Anterior cingulate cortex (tissue), 58 donors: ENCODE measurements around the gene GPR161.
"Not testable (repeated sequence)": the region's sequence is repeated elsewhere in the genome, so short reads cannot be mapped to it uniquely, and the experiment has no call there.

ENCODE experiments used
- DNase-seq, 58 donors: peaks; one replicate each; lab custom pipeline; 2025; lab: John Stamatoyannopoulos, UW

GPR161 gene

GRCh38 chr1:168136709-168137514, at the start of gene GPR161:
Gene GPR161, minus strand, starts transcription at chr1:168136930. Its CDS starts 32,080 bp downstream, at chr1:168104850.
- peak in 15 of 58 donors; percentile 14 to 60 (median 26) for DNase-seq

GRCh38 chr1:168181063-168181720, 44.5 kb upstream of the GPR161 start:
- DNase-seq: not testable (repeated sequence)

DNA sequence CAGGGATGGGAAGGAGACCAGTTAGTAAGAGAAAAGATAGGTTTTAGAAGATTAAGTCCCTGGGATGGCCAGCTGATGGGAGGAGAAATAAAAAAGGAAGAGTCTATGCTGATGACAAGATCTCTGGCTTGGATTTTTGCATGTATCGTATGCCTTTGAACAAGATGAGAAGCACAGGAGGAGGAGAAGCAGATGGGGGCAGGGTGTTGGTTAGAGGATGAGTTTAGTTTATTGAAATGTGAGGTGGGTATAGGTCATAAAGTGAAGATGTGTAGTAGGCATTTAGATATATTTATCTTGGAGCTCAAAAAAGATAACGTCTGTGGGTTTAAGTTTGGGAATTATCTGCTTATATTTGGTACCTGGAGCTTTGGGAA, 43.4 kb upstream of the GPR161 start:
- DNase-seq: peak in 1 of 58 donors; percentile 30

DNA sequence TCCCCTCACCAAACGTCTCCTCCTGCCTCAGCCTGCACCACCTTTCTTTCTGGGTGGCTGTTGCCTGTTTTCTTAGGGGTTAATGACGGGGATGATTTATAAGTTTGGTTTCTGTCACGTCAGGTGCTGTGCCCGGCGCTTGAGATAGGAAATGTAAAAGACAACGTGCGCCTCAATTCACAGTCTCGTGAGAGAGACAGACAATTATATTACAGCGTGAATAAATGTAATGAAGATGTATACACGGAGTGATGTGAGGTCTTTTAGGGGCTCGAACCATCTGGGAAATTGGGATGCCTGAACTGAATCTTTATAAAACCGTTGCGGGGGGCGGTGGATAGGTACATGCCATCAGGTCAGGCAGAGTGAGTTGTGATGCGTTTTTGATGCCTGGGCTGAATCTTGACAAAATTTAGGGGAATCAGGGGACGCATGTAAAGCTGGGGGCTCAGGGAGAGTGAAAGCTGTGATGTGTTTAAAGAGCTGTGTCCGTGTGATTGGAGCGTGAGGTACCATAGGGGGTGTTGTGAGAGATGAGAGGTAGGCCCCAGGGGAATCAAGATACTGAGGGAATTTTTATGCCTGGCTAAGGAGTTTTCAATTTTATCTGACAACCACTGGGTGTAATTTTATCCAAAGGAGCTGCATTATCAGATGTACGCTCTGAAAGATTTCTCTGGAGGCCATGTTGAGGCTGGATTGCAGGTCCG, 42.9 kb upstream of the GPR161 start:
- peak in 17 of 58 donors; percentile 3 to 45 (median 30) for DNase-seq

GRCh38 chr1:168178638-168179437, 42.1 kb upstream of the GPR161 start, which contains the start of gene TIPRL:
Gene TIPRL, plus strand, starts transcription at chr1:168178962. Its CDS starts 116 bp downstream, at chr1:168179078.
- DNase-seq: peak; percentile 65 to 97 (median 92)

- DNase-seq: no peak
Observed at GRCh38 chr1:168178227-168178637, 41.5 kb upstream of the GPR161 start.

- no peak for DNase-seq
Observed at GRCh38 chr1:168172250-168172915, 35.7 kb upstream of the GPR161 start.

GRCh38 chr1:168170564-168171508, 34.1 kb upstream of the GPR161 start:
- DNase-seq: no peak

DNA sequence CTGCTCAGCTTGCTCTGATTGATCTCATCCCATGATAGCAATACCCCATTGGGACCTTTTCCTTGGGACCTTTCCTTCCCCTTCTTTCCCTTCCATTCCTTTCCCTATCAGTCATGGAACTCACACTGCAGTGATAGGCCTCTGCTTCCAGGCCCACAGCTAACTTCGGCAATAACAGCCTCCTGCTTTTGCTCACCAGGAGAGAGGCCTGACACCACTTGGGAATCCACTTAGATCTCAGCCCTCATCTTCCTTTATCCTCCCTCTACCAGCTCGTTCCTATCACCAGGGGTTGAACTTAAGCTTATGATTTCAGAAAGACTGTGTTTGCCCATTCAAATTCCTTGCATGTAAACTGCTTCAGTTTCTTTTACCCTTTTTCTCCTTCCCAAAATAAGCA, 31.1 kb upstream of the GPR161 start:
- no peak for DNase-seq

DNA sequence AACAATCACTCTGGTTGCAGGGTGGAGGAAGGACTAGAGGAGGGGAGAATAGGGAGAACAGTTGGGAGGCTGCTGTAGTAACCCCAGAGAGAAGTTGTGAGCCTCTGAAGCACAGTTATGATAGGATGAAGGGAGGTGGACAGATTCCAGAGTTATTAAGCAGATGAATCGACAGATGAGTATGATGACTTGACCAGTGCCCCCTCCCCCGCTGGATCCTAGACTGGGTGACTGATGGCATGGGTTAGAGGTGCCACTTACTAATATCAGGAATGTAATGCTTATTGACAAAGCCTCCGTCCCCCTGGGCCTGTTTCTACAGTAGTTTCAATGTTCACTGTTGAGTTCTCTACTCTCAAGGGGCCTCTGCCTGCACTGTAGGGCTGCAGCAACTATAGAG, 28.0 kb upstream of the GPR161 start:
- no peak for DNase-seq

DNA sequence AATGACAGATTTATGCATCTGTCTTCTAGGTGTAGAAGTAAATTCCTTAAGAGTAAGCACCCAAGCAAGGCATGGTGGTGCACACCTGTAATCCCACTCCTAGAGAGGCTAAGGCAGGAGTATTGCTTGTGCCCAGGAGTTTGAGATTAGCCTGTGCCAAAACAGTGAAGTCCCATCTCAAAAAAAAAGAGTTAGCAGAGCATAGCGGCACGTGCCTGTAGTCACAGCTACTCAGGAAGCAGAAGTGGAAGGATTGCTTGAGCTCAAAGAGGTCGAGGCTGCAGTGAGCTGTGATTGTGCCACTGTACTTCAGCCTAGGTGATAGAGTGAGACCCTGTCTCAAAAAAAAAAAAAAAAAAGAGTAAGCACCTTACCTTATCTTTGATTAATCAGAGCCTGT, 26.9 kb upstream of the GPR161 start:
- no peak for DNase-seq

DNA sequence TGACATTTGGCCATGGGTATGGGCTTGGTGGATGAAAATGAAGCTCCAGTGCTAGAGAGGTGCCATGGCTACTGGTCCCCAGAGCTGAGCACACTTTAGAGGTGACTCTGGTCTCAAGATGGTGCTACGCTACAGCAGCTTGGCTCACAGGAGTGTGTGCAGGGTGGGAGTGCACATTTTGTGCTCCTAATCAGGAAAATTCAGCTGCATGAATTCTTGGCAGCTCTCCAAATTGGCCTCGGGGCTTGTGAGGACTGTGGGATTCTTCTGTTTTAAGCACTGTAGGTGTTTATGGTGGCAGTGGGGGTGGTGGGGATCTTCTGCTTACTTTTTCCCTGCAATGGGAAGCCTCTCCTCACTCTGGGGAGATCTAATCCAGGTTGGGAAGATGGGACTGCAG, 24.7 kb upstream of the GPR161 start:
- no peak for DNase-seq

DNA sequence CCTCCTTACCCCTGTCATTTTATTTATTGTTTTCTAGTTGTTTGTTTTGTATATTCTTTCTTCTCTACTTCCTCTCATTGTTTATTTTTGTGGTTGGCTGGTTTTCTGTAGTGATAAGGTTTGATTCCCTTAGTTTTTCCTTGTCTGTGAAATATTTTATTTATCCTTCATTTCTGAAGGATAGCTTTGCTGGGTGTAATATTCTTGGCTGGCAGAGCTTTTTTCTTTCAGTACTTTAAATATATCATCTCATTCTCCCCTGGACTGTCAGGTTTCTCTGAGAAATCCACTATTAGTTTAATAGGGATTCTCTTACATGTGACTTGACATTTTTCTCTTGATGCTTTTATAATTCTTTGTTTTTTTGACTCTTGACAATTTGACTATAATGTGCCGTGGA, 23.2 kb upstream of the GPR161 start:
- DNase-seq: no peak

DNA sequence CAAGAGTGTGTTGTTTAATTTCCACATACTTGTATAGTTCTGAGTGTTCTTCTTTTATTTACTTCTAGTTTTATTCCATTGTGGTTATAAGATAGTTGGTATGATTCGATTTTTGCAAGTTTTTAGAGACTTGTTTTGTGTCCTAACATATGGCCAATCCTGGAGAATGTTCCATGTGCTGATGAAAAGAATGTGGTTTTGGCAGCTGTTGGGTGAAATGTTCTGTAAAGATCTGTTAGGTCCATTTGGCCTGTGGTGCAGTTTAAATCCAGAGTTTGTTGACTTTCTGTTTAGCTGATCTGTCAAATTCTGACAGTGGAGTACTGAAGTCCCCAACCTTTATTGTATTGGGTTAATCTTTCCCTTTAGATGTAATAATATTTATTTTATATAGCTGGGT, 22.5 kb upstream of the GPR161 start:
- DNase-seq: no peak

- DNase-seq: no peak
Observed at GRCh38 chr1:168157638-168158037, 20.9 kb upstream of the GPR161 start.

- DNase-seq: no peak
Observed at GRCh38 chr1:168155910-168156309, 19.2 kb upstream of the GPR161 start.

GRCh38 chr1:168154707-168155106, 18.0 kb upstream of the GPR161 start:
- not testable (repeated sequence) for DNase-seq

DNA sequence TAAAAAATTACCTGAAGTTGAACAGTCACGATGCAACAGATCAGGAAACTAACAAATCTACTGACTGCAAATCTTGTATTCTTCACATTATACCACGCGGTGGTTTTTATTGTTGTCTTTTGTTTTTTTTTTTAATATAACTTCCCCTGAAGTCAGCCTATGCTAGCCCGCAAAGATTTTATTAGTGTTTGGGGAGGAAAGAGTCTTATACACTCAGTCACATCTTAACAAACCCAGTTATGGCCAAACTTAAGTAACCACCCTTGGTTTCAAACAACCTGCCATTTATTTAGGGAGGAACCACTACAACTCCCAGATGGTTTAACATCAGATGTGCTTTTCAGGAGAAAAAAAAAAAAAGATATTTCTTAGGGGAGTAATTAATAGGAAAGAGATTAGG, 15.2 kb upstream of the GPR161 start:
- DNase-seq: no peak

DNA sequence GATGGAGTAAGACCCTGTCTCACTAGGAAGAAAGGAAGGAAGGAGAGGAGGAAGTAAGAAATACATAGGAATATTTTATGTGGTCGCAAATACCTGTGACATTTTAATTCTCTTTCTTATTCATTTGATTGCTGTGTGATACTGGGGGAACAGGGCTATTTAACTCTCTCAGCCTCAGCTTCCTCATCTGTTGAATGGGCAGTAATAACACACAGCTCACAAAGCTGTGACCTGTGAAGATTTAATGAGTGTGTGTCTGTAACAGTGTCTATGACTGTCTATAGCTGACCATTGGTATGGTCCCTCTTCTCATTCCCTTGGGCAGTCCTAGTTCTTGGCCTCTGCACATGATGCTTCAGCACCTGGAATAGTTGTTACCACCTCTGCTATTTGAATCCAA, 13.6 kb upstream of the GPR161 start:
- DNase-seq: no peak
